Astrocyte (in vitro differentiated cells and primary cell): ENCODE measurements around the gene PPT1.

Source experiments
- CTCF ChIP-seq: IDR thresholded peaks from 2 replicates; pipeline ENCODE4 v1.5.1; 2011; ENCODE audit warnings: low read depth, mild to moderate bottlenecking, inconsistent platforms, low read length, moderate library complexity; ENCODE audit not compliant: insufficient read depth
- EZH2 ChIP-seq: IDR thresholded peaks from 2 replicates; pipeline ENCODE4 v1.6.1; 2012; ENCODE audit warnings: mild to moderate bottlenecking, low read length, inconsistent platforms; ENCODE audit not compliant: insufficient read depth

- TF ChIP-seq CTCF: no peak
- no peak for TF ChIP-seq EZH2
Observed at GRCh38 chr1:40040511-40041465, 56.3 kb downstream of the PPT1 start, which contains the start of gene CAP1.
